Measurements from ENCODE around the gene SIVA1. TPM values are rescaled to one million over a fixed set of nuclear protein-coding genes. Genes with fewer than 3 reads are reported as not detected.
A peak's percentile ranks its signal among the peaks of the same experiment; 100 is the strongest.

SIVA1 gene
- total RNA-seq, 1 experiment from 2014 or later, result 105 TPM

DNA sequence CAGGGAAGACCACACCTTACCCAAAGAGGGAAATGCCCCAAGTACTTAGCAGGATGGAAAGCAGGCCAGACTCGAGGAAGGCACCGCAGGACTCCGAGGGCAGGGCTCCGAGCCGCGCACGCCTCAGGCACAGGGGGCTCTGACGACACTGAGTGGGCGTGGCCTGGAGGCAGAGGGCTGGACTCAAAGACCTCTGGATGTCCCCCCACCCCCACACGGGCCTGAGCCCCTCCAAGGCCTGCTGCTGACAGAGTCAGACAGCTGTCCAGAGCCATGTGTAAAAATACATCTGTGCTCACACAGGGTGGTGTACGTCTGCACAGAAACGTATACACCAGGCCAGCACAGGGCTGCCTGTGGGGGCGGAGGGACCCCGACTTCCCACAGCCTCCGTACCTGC, 41.2 kb downstream of the SIVA1 start:
- CTCF ChIA-PET, result interaction anchor here (1.0 to 1.5 kb wide), 2 partner anchors 25 to 32 kb away, joined by 8 to 9 read pairs; no protein-coding TSS in a partner anchor

DNA sequence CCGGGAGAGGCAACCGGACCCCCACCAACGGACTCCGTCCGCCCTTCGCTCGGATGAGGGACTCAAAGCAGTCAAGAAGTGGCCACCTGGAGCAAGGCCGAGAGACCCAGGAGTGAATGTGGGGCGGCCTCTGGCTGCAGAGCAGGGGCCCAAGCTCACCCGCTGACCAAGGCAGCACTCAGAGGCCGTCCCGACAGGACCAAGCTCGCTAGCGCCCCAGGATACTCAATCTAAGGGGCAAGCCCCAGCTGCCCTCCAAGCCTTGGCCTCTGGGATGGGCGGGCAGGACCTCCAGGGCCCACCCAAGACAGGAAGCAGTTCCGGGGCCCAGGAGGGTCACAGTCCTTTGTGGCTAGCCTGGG, 41.7 kb downstream of the SIVA1 start:
- intact Hi-C loops (cut with micrococcal nuclease; ENCODE audit: unreplicated experiment), result no loop called here
- H3K36me3 ChIP-seq (ENCODE audit: control insufficient read depth, insufficient read depth, low read length), result no peaks in the 10 kb centered on the region
- BruUV-seq (replicated peaks), result no TSS peak
- H3K4me3 ChIP-seq (ENCODE audit: low read depth, low read length), result peak overlapping the region; percentile 74
- ChIA-PET CTCF (interaction anchor here (0.8 to 1.5 kb wide), 3 partner anchors 20 to 32 kb away, joined by 3 to 9 read pairs (median 8); no protein-coding TSS in a partner anchor), POLR2A (interaction anchor here (0.7 kb wide), 1 partner anchor 41 kb away, joined by 4 read pairs; the partner anchor contains the start of gene SIVA1)
- peak overlapping the region; percentile 77 for H3K4me3 Mint-ChIP-seq (ENCODE audit: unreplicated experiment)
- TF ChIP-seq, protein P1, sequence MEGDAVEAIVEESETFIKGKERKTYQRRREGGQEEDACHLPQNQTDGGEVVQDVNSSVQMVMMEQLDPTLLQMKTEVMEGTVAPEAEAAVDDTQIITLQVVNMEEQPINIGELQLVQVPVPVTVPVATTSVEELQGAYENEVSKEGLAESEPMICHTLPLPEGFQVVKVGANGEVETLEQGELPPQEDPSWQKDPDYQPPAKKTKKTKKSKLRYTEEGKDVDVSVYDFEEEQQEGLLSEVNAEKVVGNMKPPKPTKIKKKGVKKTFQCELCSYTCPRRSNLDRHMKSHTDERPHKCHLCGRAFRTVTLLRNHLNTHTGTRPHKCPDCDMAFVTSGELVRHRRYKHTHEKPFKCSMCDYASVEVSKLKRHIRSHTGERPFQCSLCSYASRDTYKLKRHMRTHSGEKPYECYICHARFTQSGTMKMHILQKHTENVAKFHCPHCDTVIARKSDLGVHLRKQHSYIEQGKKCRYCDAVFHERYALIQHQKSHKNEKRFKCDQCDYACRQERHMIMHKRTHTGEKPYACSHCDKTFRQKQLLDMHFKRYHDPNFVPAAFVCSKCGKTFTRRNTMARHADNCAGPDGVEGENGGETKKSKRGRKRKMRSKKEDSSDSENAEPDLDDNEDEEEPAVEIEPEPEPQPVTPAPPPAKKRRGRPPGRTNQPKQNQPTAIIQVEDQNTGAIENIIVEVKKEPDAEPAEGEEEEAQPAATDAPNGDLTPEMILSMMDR (IDR thresholded peaks at IDR 0.05; ENCODE audit: insufficient read depth in 1 of 2, low read depth in 1 of 2, low read length in 1 of 2, severe bottlenecking in 1 of 2, unreplicated experiment in 1 of 2), result no peak
- no peak overlapping the region for H3K27ac Mint-ChIP-seq (ENCODE audit: unreplicated experiment)
- H3K4me1 ChIP-seq, result peaks cover 36% of the 10 kb centered on the region
- peaks cover 5% of the 10 kb centered on the region for H3K36me3 Mint-ChIP-seq (ENCODE audit: insufficient read depth, unreplicated experiment)
- no peaks in the 10 kb centered on the region for H3K27me3 ChIP-seq (replicated peaks; ENCODE audit: control insufficient read depth, insufficient read depth, low read length)
- H3K4me1 Mint-ChIP-seq (ENCODE audit: low read depth, unreplicated experiment), result no peaks in the 10 kb centered on the region
- no peaks in the 10 kb centered on the region for H3K9me3 ChIP-seq
- no peaks in the 10 kb centered on the region for H3K27me3 Mint-ChIP-seq (ENCODE audit: insufficient read depth, unreplicated experiment)
- H3K9me3 Mint-ChIP-seq (ENCODE audit: unreplicated experiment), result no peaks in the 10 kb centered on the region
- peak in 1 of 2 experiments; percentile 48 for DNase-seq

More for the DNA sequence above, 41.2 kb downstream of the SIVA1 start:
- no peak for DNase-seq
- BruUV-seq (replicated peaks), result TSS peak; percentile 53
- Histone ChIP-seq H3K9me3 (no peaks in the 10 kb centered on the region), H3K4me1 (peaks cover 35% of the 10 kb centered on the region), H3K27me3 (replicated peaks; ENCODE audit: control insufficient read depth, insufficient read depth, low read length) (no peaks in the 10 kb centered on the region), H3K36me3 (ENCODE audit: control insufficient read depth, insufficient read depth, low read length) (no peaks in the 10 kb centered on the region), H3K4me3 (ENCODE audit: low read depth, low read length) (peak overlapping the region; percentile 74)
- Mint-ChIP-seq H3K27ac (ENCODE audit: unreplicated experiment) (no peak overlapping the region), H3K4me1 (ENCODE audit: low read depth, unreplicated experiment) (no peaks in the 10 kb centered on the region), H3K9me3 (ENCODE audit: unreplicated experiment) (no peaks in the 10 kb centered on the region), H3K27me3 (ENCODE audit: insufficient read depth, unreplicated experiment) (no peaks in the 10 kb centered on the region), H3K36me3 (ENCODE audit: insufficient read depth, unreplicated experiment) (peaks cover 5% of the 10 kb centered on the region), H3K4me3 (ENCODE audit: unreplicated experiment) (peak overlapping the region; percentile 77)
- POLR2A ChIA-PET, result interaction anchor here (0.7 kb wide), 1 partner anchor 41 kb away, joined by 4 read pairs; the partner anchor contains the start of gene SIVA1
- intact Hi-C loops (cut with micrococcal nuclease; ENCODE audit: unreplicated experiment), result no loop called here
- TF ChIP-seq, protein P1 (IDR thresholded peaks at IDR 0.05; ENCODE audit: insufficient read depth in 1 of 2, low read depth in 1 of 2, low read length in 1 of 2, severe bottlenecking in 1 of 2, unreplicated experiment in 1 of 2), result no peak

DNA sequence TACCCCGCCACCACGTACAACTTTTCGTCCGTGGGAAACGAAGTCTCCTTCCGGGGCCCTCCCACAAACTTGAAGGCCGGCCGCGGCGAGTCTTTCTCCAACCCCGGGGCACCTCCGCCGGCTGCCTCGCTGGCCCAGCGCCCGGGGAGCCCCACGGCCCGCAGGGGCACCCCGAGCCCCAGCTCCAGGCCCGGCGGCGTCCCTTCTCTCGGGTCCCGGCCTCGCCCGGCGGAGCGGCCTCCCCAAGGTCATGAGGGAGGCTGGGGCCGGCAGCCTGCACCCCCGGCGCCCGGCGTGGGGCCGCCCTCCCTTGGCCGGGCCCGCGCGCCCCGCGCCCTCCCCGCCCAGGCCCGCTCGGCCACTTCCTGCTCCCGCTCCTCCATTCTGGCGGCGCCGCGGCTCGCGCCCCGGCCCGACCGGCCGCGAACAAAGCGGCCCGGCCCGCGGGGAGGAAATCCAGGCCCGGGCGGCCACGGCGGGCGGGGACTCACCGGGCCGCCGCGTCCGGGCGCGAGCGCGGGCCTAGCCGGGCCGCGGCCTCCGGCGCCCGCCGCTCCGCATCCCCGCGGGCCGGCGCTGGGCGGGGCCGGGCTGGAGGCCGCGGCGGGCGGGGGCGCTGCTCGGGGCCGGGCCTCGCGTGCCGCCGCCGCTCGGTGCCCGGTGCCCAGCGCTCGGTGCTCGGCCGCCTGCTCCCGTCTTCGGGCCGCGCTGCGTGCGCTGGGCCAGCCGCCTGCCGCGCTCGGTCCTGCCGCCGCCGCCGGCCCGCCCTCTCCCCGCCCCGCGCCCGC, 42.2 kb downstream of the SIVA1 start, which contains the start of gene AKT1:
TSS of gene AKT1 (minus strand) at position 756 of the 788 bp plus-strand sequence. CDS start 3,105 bp downstream, outside the sequence.
- peak in 1 of 2 experiments; percentile 45 for DNase-seq
- peak within 1 kb of the TSS; percentile 77 for H3K4me3 Mint-ChIP-seq (ENCODE audit: unreplicated experiment)
- H3K9me3 Mint-ChIP-seq (ENCODE audit: unreplicated experiment), result no peaks in the 10 kb centered on the region
- Histone ChIP-seq H3K27me3 (replicated peaks; ENCODE audit: control insufficient read depth, insufficient read depth, low read length) (no peaks in the 10 kb centered on the region), H3K9me3 (no peaks in the 10 kb centered on the region), H3K4me3 (ENCODE audit: low read depth, low read length) (peak within 1 kb of the TSS; percentile 74), H3K4me1 (peaks cover 41% of the 10 kb centered on the region), H3K36me3 (ENCODE audit: control insufficient read depth, insufficient read depth, low read length) (no peaks in the 10 kb centered on the region)
- intact Hi-C loops (cut with micrococcal nuclease; ENCODE audit: unreplicated experiment), result no loop called here
- H3K36me3 Mint-ChIP-seq (ENCODE audit: insufficient read depth, unreplicated experiment), result peaks cover 5% of the 10 kb centered on the region
- TF ChIP-seq, protein P1 (IDR thresholded peaks at IDR 0.05; ENCODE audit: insufficient read depth in 1 of 2, low read depth in 1 of 2, low read length in 1 of 2, severe bottlenecking in 1 of 2, unreplicated experiment in 1 of 2), result no peak
- ChIA-PET CTCF (interaction anchor here (0.8 to 1.5 kb wide), 4 partner anchors 21 to 31 kb away, joined by 3 to 9 read pairs (median 6); no protein-coding TSS in a partner anchor), POLR2A (no interaction called here)
- H3K27ac Mint-ChIP-seq (ENCODE audit: unreplicated experiment), result peak within 1 kb of the TSS; percentile 79
- BruUV-seq (replicated peaks), result no TSS peak
- H3K4me1 Mint-ChIP-seq (ENCODE audit: low read depth, unreplicated experiment), result no peaks in the 10 kb centered on the region
- no peaks in the 10 kb centered on the region for H3K27me3 Mint-ChIP-seq (ENCODE audit: insufficient read depth, unreplicated experiment)
